ENCODE measurements around the gene SH3BP1.

- TF ChIP-seq CTCF (IDR thresholded peaks at IDR 0.05; ENCODE audit: low read depth, low read length) (no peak), EZH2phosphoT487 (IDR thresholded peaks at IDR 0.05; ENCODE audit: low read depth) (no peak)
Measured at GRCh38 chr22:37647317-37647716, 7.8 kb downstream of the SH3BP1 start.
